ENCODE results near the gene PIP5K1B. TPM values are rescaled to one million over a fixed set of nuclear protein-coding genes. Genes with fewer than 3 reads are reported as not detected.

PIP5K1B gene
- total and polyA plus RNA-seq, 2 donors (not counting 3 experiments of a cell fraction or from before 2014, with no cell fraction given), result 0.27 TPM; not detected in 1

DNA sequence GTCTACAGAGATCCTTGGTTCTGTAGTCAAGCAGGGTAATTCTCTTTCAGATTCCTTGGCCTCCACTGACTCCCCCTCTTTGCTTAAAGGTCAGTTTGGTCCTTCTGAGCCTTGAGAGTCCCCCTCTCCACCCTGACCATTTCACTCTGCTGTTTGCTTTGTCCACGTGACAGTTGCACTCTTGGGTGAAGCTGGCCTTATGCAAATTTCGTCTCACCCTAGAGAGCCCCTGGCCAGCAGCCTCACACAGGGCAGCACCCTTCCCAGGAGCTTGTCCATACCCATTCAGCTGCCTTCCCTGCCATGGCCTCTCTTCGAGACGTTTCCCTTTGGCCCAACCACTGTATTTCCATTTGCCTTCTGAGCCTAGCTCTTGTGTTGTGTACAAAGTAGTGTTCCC, 245.1 kb downstream of the PIP5K1B start:
- no peaks in the 10 kb centered on the region for H3K4me1 ChIP-seq (ENCODE audit: control insufficient read depth, extremely low read depth, insufficient read depth, low read length)
- BruUV-seq (replicated peaks), result no TSS peak
- POLR2A ChIA-PET, result no interaction called here
- no peaks in the 10 kb centered on the region for H3K79me2 ChIP-seq (ENCODE audit: control insufficient read depth, insufficient read depth, low read length)
- H3K27ac ChIP-seq (ENCODE audit: insufficient read depth, low read depth, low read length), result no peak overlapping the region
- H3K9ac ChIP-seq (replicated peaks; ENCODE audit: extremely low read depth, insufficient read depth, low read length), result no peak overlapping the region
- H3K4me3 ChIP-seq (replicated peaks in 1 of 3; ENCODE audit: insufficient read depth in 1 of 3, low read depth in 1 of 3, low read length in 3 of 3), result no peak overlapping the region
- intact Hi-C loops (cut with micrococcal nuclease) (no loop called here), dilution Hi-C loops (cut with MboI; ENCODE audit: extremely low pct_ligation_motif_present, low sequenced_read_pairs) (no loop called here)
- no peaks in the 10 kb centered on the region for H3K27me3 ChIP-seq (ENCODE audit: control insufficient read depth in 2 of 2, insufficient read depth in 2 of 2, low read length in 2 of 2)
- H2AFZ ChIP-seq (ENCODE audit: low read depth, low read length), result no peak overlapping the region
- FAIRE-seq (no peak), DNase-seq (ENCODE audit: low read depth, low spot score) (no peak)
- CTCF ChIA-PET, result interaction anchor here (1.2 to 1.3 kb wide), 2 partner anchors 8 to 370 kb away, joined by 3 to 4 read pairs; no protein-coding TSS in a partner anchor
- H3K9me1 ChIP-seq (replicated peaks; ENCODE audit: control insufficient read depth, extremely low read depth, insufficient read depth, low read length), result no peaks in the 10 kb centered on the region
- no peak overlapping the region for H3K4me2 ChIP-seq (ENCODE audit: insufficient read depth, low read length)
- no peak for TF ChIP-seq JUN (IDR thresholded peaks at IDR 0.05; ENCODE audit: borderline replicate concordance, insufficient read depth, insufficient read length, low read depth)
- TF ChIP-seq FOS (IDR thresholded peaks at IDR 0.05; ENCODE audit: borderline replicate concordance, insufficient read depth, low read length), result no peak
- TF ChIP-seq GATA2 (IDR thresholded peaks at IDR 0.05; ENCODE audit: insufficient read depth, insufficient read length, low read depth, low read length), result no peak
- TF ChIP-seq, protein P1, sequence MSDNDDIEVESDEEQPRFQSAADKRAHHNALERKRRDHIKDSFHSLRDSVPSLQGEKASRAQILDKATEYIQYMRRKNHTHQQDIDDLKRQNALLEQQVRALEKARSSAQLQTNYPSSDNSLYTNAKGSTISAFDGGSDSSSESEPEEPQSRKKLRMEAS (IDR thresholded peaks at IDR 0.05; ENCODE audit: insufficient read depth, insufficient read length), result no peak
- TF ChIP-seq MYC (IDR thresholded peaks at IDR 0.05; ENCODE audit: low read depth, low read length), result no peak
- no peak for TF ChIP-seq POLR2A (IDR thresholded peaks at IDR 0.05; ENCODE audit: low read depth, low read length)
- no peak for TF ChIP-seq EZH2 (IDR thresholded peaks at IDR 0.05; ENCODE audit: borderline replicate concordance, low read depth, low read length, severe bottlenecking)
- TF ChIP-seq POLR2AphosphoS5 (IDR thresholded peaks at IDR 0.05; ENCODE audit: insufficient read depth, low read depth, low read length), result no peak
- TF ChIP-seq CTCF (IDR thresholded peaks at IDR 0.05; ENCODE audit: extremely low read depth in 1 of 2, insufficient read depth in 1 of 2, low read depth in 1 of 2, low read length in 2 of 2), result no peak
- H3K36me3 ChIP-seq (ENCODE audit: control insufficient read depth in 2 of 2, extremely low read depth in 1 of 2, insufficient read depth in 2 of 2, low read length in 2 of 2), result no peaks in the 10 kb centered on the region
- no peaks in the 10 kb centered on the region for H4K20me1 ChIP-seq (replicated peaks; ENCODE audit: control insufficient read depth, extremely low read depth, insufficient read depth, low read length)
- no peaks in the 10 kb centered on the region for H3K9me3 ChIP-seq (replicated peaks; ENCODE audit: control insufficient read depth, insufficient read depth, low read length)
